K562 (cell line): ENCODE data around the gene CCKAR. TPM values are rescaled to one million over a fixed set of nuclear protein-coding genes. Genes with fewer than 3 reads are reported as not detected.

ENCODE experiments used
- ATAC-seq: fragments of 200-7000 bp; cut with Tn5 transposase; 3 replicates; pipeline ENCODE4 v1.9.1; 2020; ENCODE audit warnings: moderate library complexity
- BruUV-seq: library from RNA; stranded (reverse); fragments of 400-500 nt; replicated peaks from 2 replicates; lab custom pipeline; 2021; lab: Mats Ljungman, UMichigan
- CTCF ChIA-PET: fragments of 300-600 bp; formaldehyde crosslinking; extraction: SDS; loops from one replicate; lab custom pipeline; 2021; ENCODE audit warnings: low intra/inter-chr PET ratio; lab: Yijun Ruan, JAX
- POLR2A ChIA-PET: fragments of 300-600, 350-650 bp; sonication (Branson Sonifier 250); formaldehyde crosslinking; extraction: SDS; loops from one replicate; lab custom pipeline; 2021; ENCODE audit warnings: antibody characterized with exemption, inconsistent platforms; lab: Yijun Ruan, JAX
- DNase-seq, 4 experiments: peaks; one replicate each; pipeline versions ENCODE4 v3.0.0 to v3.0.0-alpha.2; 2011 to 2018; ENCODE audit warnings: low spot score in 3 of 4, mixed read lengths in 3 of 4; ENCODE audit errors: extremely low read depth in 1 of 4
- FAIRE-seq: peaks from 2 replicates; lab custom pipeline; 2011; peaks lifted over from hg19 to GRCh38; lab: Jason Lieb, UNC
- H2AFZ ChIP-seq: 2 replicates; pipeline ENCODE4 v1.6.0; 2011; ENCODE audit warnings: low read depth, low read length, control low read depth, inconsistent platforms
- H3K27ac ChIP-seq: fragments of 200-600 bp; 3 replicates; pipeline ENCODE4 v1.8.0; 2011; ENCODE audit warnings: low read depth, mild to moderate bottlenecking, control low read depth, inconsistent platforms, low read length, moderate library complexity, mixed read lengths; ENCODE audit errors: extremely low read depth
- H3K27me3 ChIP-seq, 2 experiments: fragments of 300-600 bp in 1 of 2; 2 replicates in 1 of 2; 3 replicates in 1 of 2; pipeline versions ENCODE4 v1.6.0 to v1.8.0; 2011; ENCODE audit warnings: inconsistent platforms in 2 of 2, low read length in 2 of 2, mild to moderate bottlenecking in 1 of 2, mixed read lengths in 1 of 2, moderate library complexity in 1 of 2; ENCODE audit not compliant: control insufficient read depth in 2 of 2, insufficient read depth in 2 of 2
- H3K36me3 ChIP-seq: fragments of 300-600 bp; 3 replicates; pipeline ENCODE4 v1.8.0; 2011; ENCODE audit warnings: mild to moderate bottlenecking, low read length, inconsistent platforms; ENCODE audit not compliant: control insufficient read depth, insufficient read depth
- H3K4me1 ChIP-seq, 2 experiments: fragments of 200-600 bp in 1 of 2; replicated peaks in 1 of 2; 2 replicates in 1 of 2; 3 replicates in 1 of 2; pipeline versions ENCODE4 v1.5.1 to v1.8.0; 2011; ENCODE audit warnings: inconsistent platforms in 2 of 2, low read length in 2 of 2, mild to moderate bottlenecking in 1 of 2, mixed read lengths in 1 of 2, moderate library complexity in 1 of 2; ENCODE audit not compliant: control insufficient read depth in 2 of 2, insufficient read depth in 2 of 2
- H3K4me2 ChIP-seq: 2 replicates; pipeline ENCODE4 v1.6.1; 2011; ENCODE audit warnings: low read length, control low read depth, inconsistent platforms, mixed read lengths; ENCODE audit not compliant: insufficient read depth
- H3K4me3 ChIP-seq: fragments of 200-600 bp; sonication (generic), shearing (Covaris generic); 2 replicates; pipeline ENCODE4 v1.5.1; 2016; ENCODE audit warnings: control low read depth, inconsistent platforms
- H3K79me2 ChIP-seq: fragments of 200-600 bp; 3 replicates; pipeline ENCODE4 v1.8.0; 2011; ENCODE audit warnings: low read length, inconsistent platforms; ENCODE audit not compliant: control insufficient read depth, insufficient read depth
- H3K9ac ChIP-seq, 2 experiments: 2 replicates each; pipeline versions ENCODE4 v1.6.0 to v1.6.1; 2011; ENCODE audit warnings: low read depth in 2 of 2, low read length in 2 of 2, control low read depth in 1 of 2, inconsistent platforms in 1 of 2, mild to moderate bottlenecking in 1 of 2, mixed read lengths in 1 of 2; ENCODE audit not compliant: insufficient read depth in 1 of 2
- H3K9me1 ChIP-seq: one replicate; pipeline ENCODE4 v1.6.0; 2011; ENCODE audit warnings: inconsistent platforms, mild to moderate bottlenecking, low read length, moderate library complexity; ENCODE audit not compliant: control insufficient read depth, insufficient read depth
- H3K9me3 ChIP-seq: replicated peaks from 2 replicates; pipeline ENCODE4 v1.5.1; 2011; ENCODE audit warnings: low read depth, low read length, inconsistent platforms; ENCODE audit not compliant: control insufficient read depth, insufficient read depth
- H4K20me1 ChIP-seq: replicated peaks from 2 replicates; pipeline ENCODE4 v1.6.1; 2011; ENCODE audit warnings: low read length, inconsistent platforms, mixed read lengths; ENCODE audit not compliant: control insufficient read depth, insufficient read depth
- ARID2 ChIP-seq: fragments of 450-650 bp; IDR thresholded peaks from 2 replicates; pipeline ENCODE4 v1.6.1; 2017; ENCODE audit warnings: antibody characterized with exemption, mild to moderate bottlenecking
- BCOR ChIP-seq: fragments of 450-650 bp; IDR thresholded peaks from 2 replicates; pipeline ENCODE4 v1.6.1; 2016
- CBX3 ChIP-seq, 2 experiments: IDR thresholded peaks; 1 replicate in 1 of 2; 2 replicates in 1 of 2; pipeline ENCODE4 v1.6.1; 2012; ENCODE audit warnings: inconsistent platforms in 2 of 2, low read length in 2 of 2, borderline replicate concordance in 1 of 2, control low read depth in 1 of 2
- ELF2 ChIP-seq: fragments of 250-450 bp; sonication (Bioruptor Pico); IDR thresholded peaks from 2 replicates; pipeline ENCODE4 v1.5.0; 2021; ENCODE audit warnings: mild to moderate bottlenecking
- GABPA ChIP-seq: fragments of 200-800 bp; sonication (Bioruptor generic); conservative IDR thresholded peaks from 2 replicates; pipeline ENCODE4 v1.6.1; 2016; ENCODE audit warnings: low read depth, missing genetic modification characterization, missing compliant biosample characterization
- NRF1 ChIP-seq, 2 experiments: fragments of 450-650 bp; IDR thresholded peaks in 1 of 2; conservative IDR thresholded peaks in 1 of 2; 2 replicates each; pipeline ENCODE4 v1.6.1; 2014; ENCODE audit warnings: mild to moderate bottlenecking in 2 of 2
- POLR2A ChIP-seq: fragments of 450-650 bp; conservative IDR thresholded peaks from 2 replicates; pipeline ENCODE4 v1.6.1; 2016
- ZFP36 ChIP-seq: fragments of 150-350 bp; IDR thresholded peaks from 2 replicates; pipeline ENCODE4 v1.6.1; 2018; ENCODE audit warnings: low read length, low read depth; ENCODE audit not compliant: partially characterized antibody
- ZNF217 ChIP-seq: sonication (generic); formaldehyde crosslinking; IDR thresholded peaks from 2 replicates; pipeline ENCODE4 v1.8.0; 2022; ENCODE audit warnings: mild to moderate bottlenecking, missing genetic modification reagents
- ZNF699 ChIP-seq: fragments of 250-450 bp; sonication (Bioruptor Pico); IDR thresholded peaks from 2 replicates; pipeline ENCODE4 v1.8.0; 2021; ENCODE audit warnings: mild to moderate bottlenecking, moderate library complexity; ENCODE audit not compliant: insufficient replicate concordance
- ZSCAN29 ChIP-seq: fragments of 450-650 bp; IDR thresholded peaks from 2 replicates; pipeline ENCODE4 v1.6.1; 2017
- WGBS: fragments of 100-300 bp; shearing (Covaris generic); methylation state at CpG from one replicate; pipeline ENCODE4 v1.1.6; 2016; ENCODE audit warnings: low coverage, mixed read lengths; ENCODE audit not compliant: insufficient coverage; ENCODE audit errors: missing lambda C conversion rate; 5-methylcytosine and 5-hydroxymethylcytosine counted together
- in situ Hi-C: fragments of 300-500 bp; cut with MboI; formaldehyde crosslinking; loops from 4 replicates; pipeline ENCODE4 v1.15.0; 2018; ENCODE audit warnings: inconsistent platforms, mixed read lengths
- intact Hi-C: fragments of 100-400 bp; cut with micrococcal nuclease; formaldehyde crosslinking; loops from 2 replicates; pipeline ENCODE4 v1.14.2; 2022
- polyA plus RNA-seq, 8 experiments: library from polyadenylated mRNA; depleted of rRNA in 4 of 8; stranded (reverse) in 5 of 8; unstranded in 3 of 8; fragments of >200 nt; fragmentation: Nextera tagmentation in 2 of 8; fragmentation: Illumina TruSeq in 1 of 8; extraction: Ambion mirVana in 2 of 8; extraction: Trizol in 1 of 8; gene quantifications; 2 replicates each; pipeline versions ENCODE4 v1.2.1 to v1.2.3, GENCODE V29; 2011 to 2014; ENCODE audit warnings: inconsistent platforms in 1 of 8, missing spikeins in 1 of 8
- total RNA-seq, 7 experiments: library from RNA; depleted of rRNA in 6 of 7; stranded (reverse); fragments of >200 nt in 6 of 7; fragmentation: Illumina TruSeq in 2 of 7; extraction: Trizol in 2 of 7; gene quantifications; 2 replicates each; pipeline versions ENCODE4 v1.2.1 to v1.2.3, GENCODE V29; 2011 to 2021; ENCODE audit warnings: low replicate concordance in 1 of 7

CCKAR gene
- total and polyA plus RNA-seq, 9 of the 15 experiments (the other 6 are each of a cell fraction or from before 2014, with no cell fraction given): not detected

DNA sequence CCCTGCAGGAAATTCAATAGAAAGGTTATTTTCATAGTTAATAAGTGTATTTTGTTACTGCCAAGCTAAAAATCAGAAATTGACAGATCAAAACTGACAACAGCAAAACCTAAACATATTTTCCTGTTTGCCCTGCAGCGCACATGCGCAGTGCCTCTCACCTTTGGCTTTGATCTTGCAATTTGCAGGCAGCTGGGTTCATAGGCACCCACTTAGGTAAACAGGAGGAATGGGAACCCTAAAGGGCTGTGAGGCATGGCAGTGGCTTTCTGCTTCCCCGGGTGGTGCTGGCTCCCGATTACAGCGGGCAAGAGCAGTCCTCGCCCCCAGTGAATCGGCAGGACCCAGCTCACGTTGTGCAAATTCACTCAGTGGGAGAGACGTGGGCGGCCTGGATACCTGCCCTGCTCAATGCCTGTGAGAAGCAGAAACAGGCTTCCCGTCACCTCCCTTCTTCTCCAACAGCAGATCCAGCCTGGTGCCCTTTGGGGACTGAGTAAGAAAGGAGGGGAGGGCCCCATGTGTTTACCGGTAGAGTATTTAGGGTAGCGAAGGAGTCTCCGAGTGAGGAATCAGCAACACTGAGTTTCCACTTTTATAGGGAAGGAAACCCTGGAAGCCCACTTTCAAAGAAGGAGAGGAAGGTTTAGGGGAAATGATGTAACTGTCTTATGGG lies 25.7 kb downstream of the CCKAR start:
- H4K20me1 ChIP-seq: no peaks in the 10 kb centered on the region
- DNase-seq (no peak), FAIRE-seq (no peak)
- no peak overlapping the region for H3K9ac ChIP-seq
- H3K4me1 ChIP-seq: no peaks in the 10 kb centered on the region
- peaks cover 4% of the 10 kb centered on the region for H3K9me3 ChIP-seq
- no peaks in the 10 kb centered on the region for H3K36me3 ChIP-seq
- WGBS: 12% methylated on average over 14 of the region's 14 CpGs
- no peak overlapping the region for H3K27ac ChIP-seq
- TF ChIP-seq NRF1 (conservative IDR thresholded peaks at IDR 0.05 in 1 of 2, IDR thresholded peaks at IDR 0.05 in 1 of 2) (peak; percentile 69 to 77), GABPA (tag) (no peak)
- TF ChIP-seq, all 486 proteins: peak for 1
- Histone ChIP-seq H2AFZ (no peak overlapping the region), H3K4me3 (no peak overlapping the region), H3K79me2 (no peaks in the 10 kb centered on the region), H3K4me2 (no peak overlapping the region), H3K9me1 (no peaks in the 10 kb centered on the region), H3K27me3 (peaks cover 15 to 36% of the 10 kb centered on the region in 2 experiments; a peak in 4 of 5 replicates)
- no TSS peak for BruUV-seq
- no peak for ATAC-seq
- POLR2A ChIA-PET: no interaction called here
- intact Hi-C loops (no loop called here), in situ Hi-C loops (loop anchor here (5.0 kb wide), 1 partner anchor 243 kb away; no protein-coding TSS in a partner anchor)
- CTCF ChIA-PET: no interaction called here

DNA sequence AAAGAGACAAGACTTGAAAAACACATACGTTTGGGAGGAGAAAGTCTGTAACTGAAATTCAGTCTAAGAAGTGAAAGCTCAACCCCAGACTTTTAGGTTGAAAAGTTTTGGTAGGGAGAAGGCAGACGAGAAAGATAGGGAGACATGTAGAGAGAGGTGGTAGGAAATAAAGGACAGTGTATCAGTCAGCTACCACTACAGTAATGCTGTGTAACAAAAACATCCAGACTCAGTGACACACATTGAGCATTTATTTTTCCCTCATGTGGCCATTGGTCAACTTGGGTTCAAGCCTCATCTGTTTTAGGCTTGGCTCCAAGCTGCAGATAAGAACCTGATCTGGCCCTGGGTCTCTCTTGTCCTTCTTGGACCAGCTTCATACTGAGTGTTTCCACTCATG lies 26.9 kb downstream of the CCKAR start:
- H3K27me3 ChIP-seq: peaks cover 15 to 35% of the 10 kb centered on the region in 2 experiments; a peak in 4 of 5 replicates
- no peaks in the 10 kb centered on the region for H3K9me1 ChIP-seq
- H3K27ac ChIP-seq: no peak overlapping the region
- FAIRE-seq (no peak), ATAC-seq (no peak), DNase-seq (no peak)
- no peaks in the 10 kb centered on the region for H3K4me1 ChIP-seq
- intact Hi-C loops: no loop called here
- 2% methylated on average over 2 of the region's 2 CpGs for WGBS
- BruUV-seq: no TSS peak
- ChIA-PET CTCF (no interaction called here), POLR2A (interaction anchor here (0.6 kb wide), 2 partner anchors 11 to 1009 kb away, joined by 4 to 5 read pairs; no protein-coding TSS in a partner anchor)
- H4K20me1 ChIP-seq: no peaks in the 10 kb centered on the region
- no peak overlapping the region for H2AFZ ChIP-seq
- no peak overlapping the region for H3K4me2 ChIP-seq
- H3K9ac ChIP-seq: no peak overlapping the region
- no peak overlapping the region for H3K4me3 ChIP-seq
- peaks cover 4% of the 10 kb centered on the region for H3K9me3 ChIP-seq
- no peaks in the 10 kb centered on the region for H3K36me3 ChIP-seq
- H3K79me2 ChIP-seq: no peaks in the 10 kb centered on the region
- in situ Hi-C loops: loop anchor here (5.0 kb wide), 1 partner anchor 244 kb away; no protein-coding TSS in a partner anchor
- TF ChIP-seq ELF2 (CRISPR knock-in tag) (no peak), ARID2 (no peak), CBX3 (IDR thresholded peaks at IDR 0.05; ENCODE audit: borderline replicate concordance in 1 of 2, low read length in 2 of 2) (peak in 1 of 2 experiments; percentile 38; a peak in 1 of 3 replicates), ZNF699 (CRISPR knock-in tag) (no peak), ZFP36 (no peak), ZNF217 (CRISPR knock-in tag) (no peak), ZSCAN29 (no peak), POLR2A (no peak), BCOR (peak; percentile 74; the same call in 1 of the 2 replicates)
